Fibroblast of pulmonary artery (primary cell): ENCODE results near the gene MAK.

Experiments used
- DNase-seq: peaks from one replicate; pipeline ENCODE4 v3.0.0-alpha.2; 2010; ENCODE audit warnings: low read depth
- H3K4me3 ChIP-seq: replicated peaks from 2 replicates; pipeline ENCODE4 v1.5.1; 2011; ENCODE audit warnings: low read depth, mild to moderate bottlenecking, control low read depth, low read length, moderate library complexity
- TF ChIP-seq, protein P1 (sequence below): IDR thresholded peaks from 2 replicates; pipeline ENCODE4 v1.5.1; 2011; ENCODE audit warnings: mild to moderate bottlenecking, control low read depth, low read length, inconsistent platforms; ENCODE audit errors: missing control alignments

Gene MAK

DNA sequence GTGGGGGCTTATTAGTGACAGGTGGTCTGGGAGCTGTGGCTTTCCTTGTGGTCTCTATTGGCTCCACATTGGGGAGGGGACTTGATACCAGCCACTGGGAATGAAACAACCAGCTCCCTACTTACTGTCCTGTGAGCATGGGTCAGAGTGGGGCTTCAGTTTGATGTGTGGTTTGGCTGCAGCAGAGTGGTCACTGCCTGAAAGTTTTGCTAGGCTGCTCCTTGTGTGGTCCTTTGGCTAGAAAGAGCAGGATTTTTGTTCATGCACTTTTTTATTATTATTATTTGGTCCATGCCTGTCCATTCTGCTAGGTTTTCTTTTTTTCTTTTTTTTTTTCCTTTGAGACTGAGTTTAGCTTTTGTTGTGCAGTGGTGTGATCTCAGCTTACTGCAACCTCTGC lies 98.3 kb downstream of the MAK start:
- H3K4me3 ChIP-seq: no peak overlapping the region
- TF ChIP-seq, protein P1, sequence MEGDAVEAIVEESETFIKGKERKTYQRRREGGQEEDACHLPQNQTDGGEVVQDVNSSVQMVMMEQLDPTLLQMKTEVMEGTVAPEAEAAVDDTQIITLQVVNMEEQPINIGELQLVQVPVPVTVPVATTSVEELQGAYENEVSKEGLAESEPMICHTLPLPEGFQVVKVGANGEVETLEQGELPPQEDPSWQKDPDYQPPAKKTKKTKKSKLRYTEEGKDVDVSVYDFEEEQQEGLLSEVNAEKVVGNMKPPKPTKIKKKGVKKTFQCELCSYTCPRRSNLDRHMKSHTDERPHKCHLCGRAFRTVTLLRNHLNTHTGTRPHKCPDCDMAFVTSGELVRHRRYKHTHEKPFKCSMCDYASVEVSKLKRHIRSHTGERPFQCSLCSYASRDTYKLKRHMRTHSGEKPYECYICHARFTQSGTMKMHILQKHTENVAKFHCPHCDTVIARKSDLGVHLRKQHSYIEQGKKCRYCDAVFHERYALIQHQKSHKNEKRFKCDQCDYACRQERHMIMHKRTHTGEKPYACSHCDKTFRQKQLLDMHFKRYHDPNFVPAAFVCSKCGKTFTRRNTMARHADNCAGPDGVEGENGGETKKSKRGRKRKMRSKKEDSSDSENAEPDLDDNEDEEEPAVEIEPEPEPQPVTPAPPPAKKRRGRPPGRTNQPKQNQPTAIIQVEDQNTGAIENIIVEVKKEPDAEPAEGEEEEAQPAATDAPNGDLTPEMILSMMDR: no peak
- DNase-seq: no peak

DNA sequence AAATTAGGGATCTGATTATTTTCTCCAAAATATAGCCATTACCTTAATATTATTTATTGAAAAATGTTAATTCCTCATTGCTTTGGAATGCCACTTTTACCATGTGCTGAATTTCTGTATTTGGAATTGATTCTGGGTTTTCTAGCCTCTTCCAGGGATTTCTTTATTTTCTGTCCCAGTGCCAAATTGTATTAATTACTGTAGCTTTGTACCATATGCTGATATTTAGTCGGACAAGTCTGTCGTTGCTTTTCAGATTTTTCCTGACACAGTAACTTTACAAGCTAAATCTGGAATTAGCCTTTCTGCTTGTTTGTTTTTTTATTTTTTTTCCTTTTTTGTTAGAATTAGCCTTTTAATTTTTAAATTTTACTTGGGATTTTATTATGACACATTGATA lies 101.6 kb downstream of the MAK start:
- TF ChIP-seq, protein P1: no peak
- no peak overlapping the region for H3K4me3 ChIP-seq
- DNase-seq: no peak

DNA sequence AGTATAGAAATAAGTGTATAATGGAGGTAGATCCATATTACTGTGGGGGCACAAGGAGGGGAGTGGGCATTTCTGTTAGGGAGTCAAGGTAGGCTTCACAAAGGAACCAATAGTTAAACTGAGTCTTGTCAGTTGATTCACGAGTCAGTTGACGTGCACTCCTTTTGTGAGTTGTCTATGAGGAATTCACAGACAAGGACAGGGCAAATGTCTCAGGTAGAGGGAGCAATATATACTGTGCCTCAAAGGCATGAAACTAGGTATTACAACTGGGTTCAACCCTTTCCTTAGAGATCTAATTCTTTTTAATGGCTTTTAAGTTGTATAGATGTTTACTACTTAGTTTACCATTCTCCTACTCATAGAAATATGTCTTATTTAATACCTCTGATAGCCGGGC lies 104.5 kb downstream of the MAK start:
- H3K4me3 ChIP-seq: no peak overlapping the region
- no peak for DNase-seq
- TF ChIP-seq, protein P1: no peak

DNA sequence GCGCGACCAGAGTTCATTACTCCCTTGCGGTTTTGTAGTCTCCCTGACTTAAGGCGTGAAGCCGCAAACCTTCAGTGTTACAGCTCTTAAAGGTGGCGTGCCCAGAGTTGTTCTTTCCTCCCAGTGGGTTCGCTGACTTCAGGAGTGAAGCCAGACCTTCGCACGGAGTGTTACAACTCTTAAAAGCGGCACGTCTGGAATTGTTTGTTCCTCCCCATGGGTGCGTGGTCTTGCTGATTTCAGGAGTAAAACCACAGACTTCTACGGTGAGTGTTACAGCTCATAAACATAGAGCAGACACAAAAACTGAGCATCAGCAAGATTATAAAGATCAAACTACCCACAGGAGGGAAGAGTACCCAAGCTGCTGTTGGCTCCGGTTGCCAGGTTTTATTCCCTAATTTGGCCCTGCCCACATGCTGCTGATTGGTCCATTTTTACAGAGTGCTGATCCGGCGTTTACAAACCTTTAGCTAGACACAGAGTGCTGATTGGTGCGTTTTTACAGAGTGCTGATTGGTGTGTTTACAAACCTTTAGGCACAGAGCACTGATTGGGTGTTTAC lies 105.1 kb downstream of the MAK start:
- H3K4me3 ChIP-seq: no peak overlapping the region
- TF ChIP-seq, protein P1: no peak
- no peak for DNase-seq

DNA sequence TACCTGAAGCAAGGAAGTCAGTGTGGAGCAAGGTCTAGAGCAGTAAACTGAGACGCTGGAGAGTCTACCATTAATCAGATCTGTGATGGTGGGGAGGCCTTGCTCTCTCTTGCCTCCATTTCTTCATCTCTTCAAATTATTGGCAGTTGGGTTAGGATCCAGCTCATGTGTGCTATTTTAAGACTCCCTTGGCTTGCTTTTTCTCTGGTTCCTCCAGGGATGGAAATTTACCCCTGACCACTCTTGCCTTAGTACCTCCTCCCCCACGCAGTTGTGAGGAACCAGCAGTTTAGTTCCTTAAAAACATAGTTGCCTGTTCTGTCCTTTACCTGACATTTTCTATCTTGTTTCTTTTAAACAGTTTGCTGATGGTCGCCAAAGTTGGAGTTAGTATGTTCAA lies 108.1 kb downstream of the MAK start:
- TF ChIP-seq, protein P1: no peak
- DNase-seq: no peak
- H3K4me3 ChIP-seq: no peak overlapping the region

DNA sequence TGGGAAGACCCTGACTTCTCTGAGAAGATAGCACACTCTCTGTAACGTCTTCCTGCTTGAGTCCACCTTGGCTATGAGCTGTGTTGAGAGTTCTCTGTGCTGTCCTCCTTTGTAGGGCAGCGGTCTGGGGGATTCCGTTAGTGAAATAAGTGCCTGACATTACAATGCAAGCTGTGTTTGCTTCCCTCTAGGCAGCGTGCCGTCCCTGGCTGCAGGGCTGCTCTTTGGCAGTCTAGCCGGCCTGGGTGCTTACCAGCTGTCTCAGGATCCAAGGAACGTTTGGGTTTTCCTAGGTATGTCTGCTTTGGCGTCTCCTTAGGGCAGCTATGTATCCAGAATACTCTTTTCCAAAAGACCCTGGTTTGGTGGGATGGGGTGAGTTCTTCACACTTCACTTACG lies 112.6 kb downstream of the MAK start:
- TF ChIP-seq, protein P1: no peak
- no peak overlapping the region for H3K4me3 ChIP-seq
- DNase-seq: no peak

DNA sequence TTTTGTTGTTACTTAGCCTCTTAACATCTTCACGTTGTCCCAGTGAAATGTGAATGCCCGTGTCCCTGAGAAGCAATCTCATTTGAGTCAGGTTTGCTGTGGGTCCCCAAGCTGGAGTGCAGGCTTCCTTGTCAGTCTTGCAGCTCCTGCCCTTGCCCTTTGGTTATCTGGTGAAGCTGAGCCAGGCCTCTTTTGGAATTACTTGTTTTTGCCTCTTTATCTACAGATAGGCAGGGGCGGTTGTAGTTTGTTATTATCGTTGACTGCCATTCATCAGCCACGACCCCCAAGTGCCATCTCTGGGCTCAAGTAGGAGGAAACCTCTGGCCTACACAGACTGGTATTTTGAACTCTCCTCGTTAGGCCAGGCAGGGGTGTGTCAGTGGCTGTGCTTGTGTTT lies 113.3 kb downstream of the MAK start:
- no peak for DNase-seq
- TF ChIP-seq, protein P1: no peak
- H3K4me3 ChIP-seq: no peak overlapping the region
